CD14-positive monocyte (primary cell): ENCODE results near the gene IFITM10. TPM values are rescaled to one million over a fixed set of nuclear protein-coding genes. Genes with fewer than 3 reads are reported as not detected.

Source experiments
- DNase-seq, 3 donors: peaks; one replicate each; pipeline ENCODE4 v3.0.0-alpha.2; 2011 to 2022
- H2AFZ ChIP-seq: 2 replicates; pipeline ENCODE4 v1.6.0; 2012; ENCODE audit warnings: mild to moderate bottlenecking, low read depth, low read length, inconsistent platforms; ENCODE audit not compliant: insufficient read depth, poor library complexity, severe bottlenecking
- H3K27ac ChIP-seq, 2 donors: 1 replicate in 1 of 2; 2 replicates in 1 of 2; pipeline ENCODE4 v1.5.1; 2012 to 2013; ENCODE audit warnings: low read length in 2 of 2, control low read depth in 1 of 2, inconsistent platforms in 1 of 2, low read depth in 1 of 2, mild to moderate bottlenecking in 1 of 2
- H3K27me3 ChIP-seq, 2 donors: one replicate each; pipeline versions ENCODE4 v1.6.0 to v1.6.1; 2011 to 2013; ENCODE audit warnings: low read length in 2 of 2; ENCODE audit not compliant: control insufficient read depth in 2 of 2, insufficient read depth in 2 of 2
- H3K36me3 ChIP-seq, 2 donors: replicated peaks in 1 of 2; 1 replicate in 1 of 2; 2 replicates in 1 of 2; pipeline versions ENCODE4 v1.5.1 to v1.6.1; 2012 to 2013; ENCODE audit warnings: low read length in 2 of 2, control low read depth in 1 of 2, inconsistent platforms in 1 of 2, mild to moderate bottlenecking in 1 of 2; ENCODE audit not compliant: insufficient read depth in 2 of 2, control insufficient read depth in 1 of 2
- H3K4me1 ChIP-seq, 2 donors: 1 replicate in 1 of 2; 2 replicates in 1 of 2; pipeline versions ENCODE4 v1.5.1 to v1.6.1; 2012 to 2013; ENCODE audit warnings: low read length in 2 of 2, control low read depth in 1 of 2, inconsistent platforms in 1 of 2, mild to moderate bottlenecking in 1 of 2, moderate library complexity in 1 of 2; ENCODE audit not compliant: insufficient read depth in 2 of 2, control insufficient read depth in 1 of 2
- H3K4me2 ChIP-seq: replicated peaks from 2 replicates; pipeline ENCODE3; 2012; ENCODE audit warnings: low read length, moderate library complexity, mild to moderate bottlenecking; ENCODE audit not compliant: poor library complexity, severe bottlenecking; ENCODE audit errors: extremely low read depth
- H3K4me3 ChIP-seq, 3 experiments: fragments of 200-600 bp in 1 of 3; sonication (generic) in 1 of 3; replicated peaks in 1 of 3; 1 replicate in 2 of 3; 2 replicates in 1 of 3; pipeline ENCODE4 v1.5.1; 2011 to 2013; ENCODE audit warnings: low read length in 3 of 3, mild to moderate bottlenecking in 3 of 3, control low read depth in 2 of 3, low read depth in 2 of 3, inconsistent platforms in 1 of 3, moderate library complexity in 1 of 3
- H3K79me2 ChIP-seq: 2 replicates; pipeline ENCODE4 v1.6.0; 2012; ENCODE audit warnings: mild to moderate bottlenecking, control low read depth, inconsistent platforms, low read length, moderate library complexity; ENCODE audit not compliant: insufficient read depth
- H3K9ac ChIP-seq: 2 replicates; pipeline ENCODE4 v1.6.0; 2017; ENCODE audit warnings: low read length, mild to moderate bottlenecking; ENCODE audit not compliant: insufficient read depth, poor library complexity, severe bottlenecking
- H3K9me3 ChIP-seq, 2 donors: replicated peaks in 1 of 2; 1 replicate in 1 of 2; 2 replicates in 1 of 2; pipeline versions ENCODE4 v1.5.1 to v1.6.1; 2012 to 2013; ENCODE audit warnings: low read length in 2 of 2, control low read depth in 1 of 2; ENCODE audit not compliant: control insufficient read depth in 1 of 2, insufficient read depth in 1 of 2
- H4K20me1 ChIP-seq: 2 replicates; pipeline ENCODE4 v1.6.0; 2012; ENCODE audit warnings: mild to moderate bottlenecking, low read length, control low read depth, moderate library complexity; ENCODE audit not compliant: insufficient read depth
- H3K27ac Mint-ChIP-seq, 7 donors: one replicate each; pipeline ENCODE4 v1.8.0; 2020; ENCODE audit warnings: mild to moderate bottlenecking in 7 of 7, mixed read lengths in 7 of 7, moderate library complexity in 6 of 7, inconsistent platforms in 2 of 7
- H3K27me3 Mint-ChIP-seq, 3 donors: one replicate each; pipeline ENCODE4 v1.8.0; 2021 to 2022; ENCODE audit warnings: low read depth in 3 of 3, mild to moderate bottlenecking in 3 of 3, mixed read lengths in 3 of 3, moderate library complexity in 3 of 3, inconsistent platforms in 1 of 3
- H3K36me3 Mint-ChIP-seq, 2 donors: one replicate each; pipeline ENCODE4 v1.8.0; 2020; ENCODE audit warnings: mixed read lengths in 2 of 2, inconsistent platforms in 1 of 2, mild to moderate bottlenecking in 1 of 2
- H3K4me1 Mint-ChIP-seq: one replicate; pipeline ENCODE4 v1.8.0; 2020; ENCODE audit warnings: mild to moderate bottlenecking, mixed read lengths
- H3K4me3 Mint-ChIP-seq, 2 donors: one replicate each; pipeline ENCODE4 v1.8.0; 2020; ENCODE audit warnings: mild to moderate bottlenecking in 2 of 2, mixed read lengths in 2 of 2, moderate library complexity in 1 of 2
- H3K9me3 Mint-ChIP-seq, 7 donors: one replicate each; pipeline ENCODE4 v1.8.0; 2020 to 2022; ENCODE audit warnings: mixed read lengths in 7 of 7, mild to moderate bottlenecking in 6 of 7, moderate library complexity in 6 of 7, inconsistent platforms in 2 of 7
- WGBS: methylation state at CpG from one replicate; pipeline ENCODE4 v1.1.5; 2013; ENCODE audit warnings: missing lambda C conversion rate; ENCODE audit not compliant: insufficient coverage; 5-methylcytosine and 5-hydroxymethylcytosine counted together
- intact Hi-C, 2 donors: fragments of 100-400 bp; cut with micrococcal nuclease; formaldehyde crosslinking; loops; one replicate each; pipeline versions ENCODE4 v1.15.0 to v1.15.1; 2023
- polyA plus RNA-seq, 3 donors: library from polyadenylated mRNA; depleted of rRNA in 1 of 3; unstranded in 2 of 3; stranded (reverse) in 1 of 3; fragments of 300-500 nt in 2 of 3; fragments of >200 nt in 1 of 3; fragmentation: Illumina TruSeq in 2 of 3; gene quantifications; 1 replicate in 2 of 3; 2 replicates in 1 of 3; pipeline ENCODE4 v1.2.3, GENCODE V29; 2012 to 2021
- TF ChIP-seq, protein P1 (sequence below): fragments of 200-600 bp; IDR thresholded peaks from one replicate; pipeline ENCODE4 v1.8.0; 2022; ENCODE audit warnings: antibody characterized with exemption, mild to moderate bottlenecking

Gene IFITM10
- polyA plus RNA-seq, 3 donors: 2.4 TPM; not detected in 2

DNA sequence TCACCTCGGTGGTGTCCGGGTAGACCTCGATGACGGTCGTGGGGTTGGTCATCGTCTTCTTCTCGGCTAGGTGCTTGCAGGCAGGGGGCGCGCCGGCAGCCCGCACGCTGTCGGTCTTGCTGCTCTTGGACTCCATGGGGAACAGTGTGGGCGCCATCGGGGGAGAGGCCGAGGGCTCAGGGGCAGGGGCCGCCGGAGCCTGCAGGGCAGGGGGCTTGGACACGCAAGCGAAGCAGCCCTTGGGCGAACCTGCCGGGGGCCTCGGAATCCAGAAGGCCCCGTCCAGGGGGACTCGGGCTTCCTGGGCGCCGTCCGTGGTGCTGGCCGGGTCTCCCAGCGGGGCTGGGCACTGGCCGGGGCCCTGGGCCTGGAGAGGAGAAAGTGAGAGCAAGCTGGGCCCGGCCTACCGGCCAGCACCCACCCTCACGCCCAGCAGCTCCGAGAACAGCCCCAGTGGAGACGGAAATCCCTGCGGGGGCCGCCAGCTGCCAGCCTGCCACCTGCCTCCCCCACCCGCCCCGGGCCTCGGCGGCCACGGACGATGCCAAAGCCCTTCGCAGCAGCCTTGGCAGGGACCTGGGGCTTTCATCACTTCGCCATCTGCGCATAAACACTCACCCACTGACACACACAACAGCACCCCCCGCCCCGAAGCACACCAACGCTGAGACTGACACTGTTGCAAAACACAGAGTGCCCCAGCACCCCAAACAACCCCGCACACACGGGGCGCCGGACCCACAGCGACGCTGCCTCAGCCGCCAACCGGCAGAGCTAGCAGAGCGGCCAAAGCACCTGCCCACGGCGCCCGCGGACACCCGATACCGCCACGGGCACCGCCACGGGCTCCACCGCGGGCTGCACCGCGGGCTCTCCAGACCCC, 2.4 kb downstream of the IFITM10 start:
- H3K79me2 ChIP-seq: no peaks in the 10 kb centered on the region
- H3K27ac Mint-ChIP-seq: no peak overlapping the region
- no peaks in the 10 kb centered on the region for H3K9me3 ChIP-seq
- 47% methylated on average over 72 of the region's 72 CpGs for WGBS
- DNase-seq: peak in 1 of 3 donors; percentile 51
- H3K4me1 Mint-ChIP-seq: peaks cover 45% of the 10 kb centered on the region
- peak overlapping the region; percentile 15 for H3K4me2 ChIP-seq
- H3K27me3 Mint-ChIP-seq: peaks cover 29 to 50% (median 44%) of the 10 kb centered on the region in 3 donors
- no peak overlapping the region for H2AFZ ChIP-seq
- H3K4me1 ChIP-seq: peaks cover 34 to 72% of the 10 kb centered on the region in 2 donors
- H3K4me3 Mint-ChIP-seq: peak overlapping the region in 1 of 2 donors; percentile 82
- H3K27ac ChIP-seq: no peak overlapping the region
- peaks cover 64% of the 10 kb centered on the region for H4K20me1 ChIP-seq
- H3K4me3 ChIP-seq: peak overlapping the region in 1 of 3 experiments; percentile 10
- intact Hi-C loops: loop anchor here in 1 of 2 donors (5.0 kb wide), 1 partner anchor 39 kb away; no protein-coding TSS in a partner anchor
- H3K9ac ChIP-seq: no peak overlapping the region
- peaks cover 7 to 44% of the 10 kb centered on the region in 2 donors for H3K27me3 ChIP-seq
- TF ChIP-seq, protein P1, sequence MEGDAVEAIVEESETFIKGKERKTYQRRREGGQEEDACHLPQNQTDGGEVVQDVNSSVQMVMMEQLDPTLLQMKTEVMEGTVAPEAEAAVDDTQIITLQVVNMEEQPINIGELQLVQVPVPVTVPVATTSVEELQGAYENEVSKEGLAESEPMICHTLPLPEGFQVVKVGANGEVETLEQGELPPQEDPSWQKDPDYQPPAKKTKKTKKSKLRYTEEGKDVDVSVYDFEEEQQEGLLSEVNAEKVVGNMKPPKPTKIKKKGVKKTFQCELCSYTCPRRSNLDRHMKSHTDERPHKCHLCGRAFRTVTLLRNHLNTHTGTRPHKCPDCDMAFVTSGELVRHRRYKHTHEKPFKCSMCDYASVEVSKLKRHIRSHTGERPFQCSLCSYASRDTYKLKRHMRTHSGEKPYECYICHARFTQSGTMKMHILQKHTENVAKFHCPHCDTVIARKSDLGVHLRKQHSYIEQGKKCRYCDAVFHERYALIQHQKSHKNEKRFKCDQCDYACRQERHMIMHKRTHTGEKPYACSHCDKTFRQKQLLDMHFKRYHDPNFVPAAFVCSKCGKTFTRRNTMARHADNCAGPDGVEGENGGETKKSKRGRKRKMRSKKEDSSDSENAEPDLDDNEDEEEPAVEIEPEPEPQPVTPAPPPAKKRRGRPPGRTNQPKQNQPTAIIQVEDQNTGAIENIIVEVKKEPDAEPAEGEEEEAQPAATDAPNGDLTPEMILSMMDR: no peak
- H3K9me3 Mint-ChIP-seq: peaks cover 0 to 9% (median 3%) of the 10 kb centered on the region in 7 donors
- H3K36me3 ChIP-seq: peaks cover 13 to 14% of the 10 kb centered on the region in 2 donors
- peaks cover 16 to 21% of the 10 kb centered on the region in 2 donors for H3K36me3 Mint-ChIP-seq

DNA sequence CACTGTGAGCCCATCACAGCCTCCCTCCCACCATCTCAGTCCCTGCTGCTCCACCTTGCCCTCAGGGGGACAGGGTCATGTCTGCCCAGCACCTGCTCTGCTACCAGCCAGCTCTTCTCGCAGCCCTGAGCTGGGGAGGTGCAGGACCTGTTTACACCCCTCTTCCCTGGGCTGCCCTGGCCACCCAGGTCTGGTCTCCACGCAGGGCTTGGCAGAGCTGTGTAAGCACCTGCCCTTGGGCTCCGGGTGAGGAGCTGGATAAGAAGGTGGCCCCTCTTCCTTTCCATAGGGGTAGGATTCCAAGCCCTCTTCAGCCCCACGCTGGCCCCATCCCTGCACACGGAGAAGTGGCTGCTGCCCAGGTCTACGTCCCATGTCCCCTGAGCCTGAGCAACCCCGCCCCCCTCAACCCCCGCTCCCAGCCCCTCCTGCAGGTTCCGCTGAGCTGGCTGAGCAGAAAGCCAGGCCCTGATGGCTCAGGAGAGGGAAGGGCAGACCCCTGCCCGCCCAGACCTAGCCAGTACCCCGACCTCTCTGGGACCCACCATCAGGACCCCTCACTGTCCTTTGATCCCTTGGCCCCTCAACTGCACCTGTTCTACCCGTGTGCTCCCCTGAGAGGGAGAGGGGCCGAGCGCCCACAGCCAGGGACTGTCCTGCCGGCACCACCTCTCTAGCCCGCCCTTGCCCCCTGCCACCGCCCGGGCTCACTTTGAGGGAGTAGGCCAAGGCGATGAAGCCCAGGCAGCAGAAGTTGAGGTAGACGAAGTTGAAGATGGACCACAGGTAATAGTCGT, 3.2 kb downstream of the IFITM10 start:
- H3K4me1 ChIP-seq: peaks cover 33 to 64% of the 10 kb centered on the region in 2 donors
- H3K36me3 ChIP-seq: peaks cover 5 to 6% of the 10 kb centered on the region in 2 donors
- TF ChIP-seq, protein P1: no peak
- H4K20me1 ChIP-seq: peaks cover 56% of the 10 kb centered on the region
- H3K27me3 ChIP-seq: peaks cover 7 to 48% of the 10 kb centered on the region in 2 donors
- H3K36me3 Mint-ChIP-seq: peaks cover 13 to 14% of the 10 kb centered on the region in 2 donors
- H3K9me3 Mint-ChIP-seq: peaks cover 0 to 9% (median 3%) of the 10 kb centered on the region in 7 donors
- peak overlapping the region; percentile 13 for H3K4me2 ChIP-seq
- H3K27me3 Mint-ChIP-seq: peaks cover 29 to 50% (median 44%) of the 10 kb centered on the region in 3 donors
- no peak overlapping the region for H2AFZ ChIP-seq
- no peaks in the 10 kb centered on the region for H3K79me2 ChIP-seq
- peaks cover 41% of the 10 kb centered on the region for H3K4me1 Mint-ChIP-seq
- intact Hi-C loops: loop anchor here in 1 of 2 donors (5.0 kb wide), 1 partner anchor 40 kb away; no protein-coding TSS in a partner anchor
- no peak overlapping the region for H3K27ac ChIP-seq
- H3K9me3 ChIP-seq: no peaks in the 10 kb centered on the region
- peak overlapping the region in 3 of 7 donors; percentile 4 to 52 (median 42) for H3K27ac Mint-ChIP-seq
- DNase-seq: no peak
- 100% methylated on average over 12 of the region's 21 CpGs for WGBS
- peak overlapping the region; percentile 34 to 69 for H3K4me3 Mint-ChIP-seq
- no peak overlapping the region for H3K9ac ChIP-seq
- H3K4me3 ChIP-seq: no peak overlapping the region
